HPDE6-E6E7 (cell line): ENCODE results near the gene BST1.
A peak's percentile ranks its signal among the peaks of the same experiment; 100 is the strongest.
"Not testable (repeated sequence)": the region's sequence is repeated elsewhere in the genome, so short reads cannot be mapped to it uniquely, and the experiment has no call there.

Source experiments
- DNase-seq: peaks from one replicate; pipeline ENCODE4 v3.0.0; 2011; ENCODE audit warnings: missing footprints; ENCODE audit errors: extremely low spot score

Gene BST1

GRCh38 chr4:15712214-15712613 is 9.3 kb downstream of the BST1 start:
- DNase-seq, result no peak

GRCh38 chr4:15714141-15714540 is 11.3 kb downstream of the BST1 start:
- no peak for DNase-seq

GRCh38 chr4:15714646-15715435 is 12.0 kb downstream of the BST1 start:
- DNase-seq, result no peak

GRCh38 chr4:15716115-15716514 is 13.2 kb downstream of the BST1 start:
- no peak for DNase-seq

- no peak for DNase-seq
Observed at GRCh38 chr4:15717086-15717485, 14.2 kb downstream of the BST1 start.

- DNase-seq, result no peak
Observed at GRCh38 chr4:15717657-15718416, 15.0 kb downstream of the BST1 start.

GRCh38 chr4:15718465-15718864 is 15.6 kb downstream of the BST1 start:
- no peak for DNase-seq

GRCh38 chr4:15718959-15719358 is 16.1 kb downstream of the BST1 start:
- no peak for DNase-seq

GRCh38 chr4:15719506-15719905 is 16.6 kb downstream of the BST1 start:
- no peak for DNase-seq

- no peak for DNase-seq
Observed at GRCh38 chr4:15720851-15721250, 18.0 kb downstream of the BST1 start.

GRCh38 chr4:15725608-15726007 is 22.7 kb downstream of the BST1 start:
- no peak for DNase-seq

- peak; percentile 40 for DNase-seq
Observed at GRCh38 chr4:15729910-15730533, 27.2 kb downstream of the BST1 start.

GRCh38 chr4:15733061-15733460 is 30.2 kb downstream of the BST1 start:
- DNase-seq, result not testable (repeated sequence)

GRCh38 chr4:15735536-15735935 is 32.7 kb downstream of the BST1 start:
- no peak for DNase-seq

- no peak for DNase-seq
Observed at GRCh38 chr4:15736514-15737050, 33.7 kb downstream of the BST1 start.

GRCh38 chr4:15737255-15737654 is 34.4 kb downstream of the BST1 start:
- no peak for DNase-seq

GRCh38 chr4:15738877-15739276 is 36.0 kb downstream of the BST1 start:
- DNase-seq, result no peak

- no peak for DNase-seq
Observed at GRCh38 chr4:15740764-15741404, 38.0 kb downstream of the BST1 start.

- no peak for DNase-seq
Observed at GRCh38 chr4:15742083-15742582, 39.3 kb downstream of the BST1 start.

GRCh38 chr4:15742637-15743036 is 39.8 kb downstream of the BST1 start:
- no peak for DNase-seq

- DNase-seq, result no peak
Observed at GRCh38 chr4:15744016-15744545, 41.2 kb downstream of the BST1 start.
